Ecto neural progenitor cell (in vitro differentiated cells): Measurements from ENCODE around the gene RAB3IP.

Experiments used
- DNase-seq: peaks from one replicate; pipeline ENCODE4 v3.0.0-alpha.2; 2018; ENCODE audit warnings: low spot score

RAB3IP gene

GRCh38 chr12:69738351-69739286 is at the start of gene RAB3IP:
Gene RAB3IP (plus strand): TSS chr12:69738860. CDS start chr12:69755409, 16,549 bp downstream.
- peak; percentile 99 for DNase-seq

- DNase-seq, result no peak
These were observed 49.0 kb upstream of the RAB3IP start for GRCh38 chr12:69689638-69690037.

- no peak for DNase-seq
These were observed 44.5 kb upstream of the RAB3IP start for GRCh38 chr12:69694123-69694522.

GRCh38 chr12:69698054-69698453 is 40.6 kb upstream of the RAB3IP start:
- no peak for DNase-seq

- no peak for DNase-seq
These were observed 39.7 kb upstream of the RAB3IP start, which contains the start of gene BEST3 for GRCh38 chr12:69698769-69699540. Gene BEST3 (minus strand): TSS chr12:69699303. CDS start chr12:69697798, 1,505 bp downstream.

GRCh38 chr12:69701826-69702225 is 36.8 kb upstream of the RAB3IP start:
- DNase-seq, result no peak

GRCh38 chr12:69703146-69703642 is 35.5 kb upstream of the RAB3IP start:
- no peak for DNase-seq

- no peak for DNase-seq
These were observed 34.3 kb upstream of the RAB3IP start for GRCh38 chr12:69704357-69704756.

- no peak for DNase-seq
These were observed 30.0 kb upstream of the RAB3IP start for GRCh38 chr12:69708649-69709048.

- no peak for DNase-seq
These were observed 25.8 kb upstream of the RAB3IP start for GRCh38 chr12:69712826-69713225.

GRCh38 chr12:69714542-69714941 is 24.1 kb upstream of the RAB3IP start:
- no peak for DNase-seq

- DNase-seq, result no peak
These were observed 19.0 kb upstream of the RAB3IP start for GRCh38 chr12:69719336-69720316.

- no peak for DNase-seq
These were observed 17.9 kb upstream of the RAB3IP start for GRCh38 chr12:69720750-69721149.

- DNase-seq, result no peak
These were observed 11.7 kb upstream of the RAB3IP start for GRCh38 chr12:69726922-69727321.

- DNase-seq, result no peak
These were observed 6.6 kb upstream of the RAB3IP start for GRCh38 chr12:69732088-69732487.

GRCh38 chr12:69733638-69734037 is 5.0 kb upstream of the RAB3IP start:
- DNase-seq, result no peak

- DNase-seq, result peak; percentile 87
These were observed 879 bp downstream of the RAB3IP start for GRCh38 chr12:69739287-69740191.

GRCh38 chr12:69744109-69744508 is 5.4 kb downstream of the RAB3IP start:
- no peak for DNase-seq

GRCh38 chr12:69751476-69751875 is 12.8 kb downstream of the RAB3IP start:
- DNase-seq, result no peak

- DNase-seq, result no peak
These were observed 16.6 kb downstream of the RAB3IP start for GRCh38 chr12:69755302-69755701.
